SK-N-SH (cell line): Measurements from ENCODE around the gene PRKACB. TPM values are rescaled to one million over a fixed set of nuclear protein-coding genes. Genes with fewer than 3 reads are reported as not detected.

Source experiments
- CTCF ChIA-PET: fragments of 300-600, 350-600 bp; formaldehyde crosslinking; extraction: SDS; loops from one replicate; lab custom pipeline; 2021; lab: Yijun Ruan, JAX
- POLR2A ChIA-PET: fragments of 350-600 bp; sonication (Branson Sonifier 250); formaldehyde crosslinking; extraction: SDS; loops from one replicate; lab custom pipeline; 2020; ENCODE audit warnings: antibody characterized with exemption, inconsistent platforms; lab: Yijun Ruan, JAX
- DNase-seq: peaks from one replicate; pipeline ENCODE4 v3.0.0; 2012
- H2AFZ ChIP-seq: fragments of 200-600 bp; sonication (generic); 2 replicates; pipeline ENCODE4 v1.8.1; 2016; ENCODE audit warnings: antibody characterized with exemption, mild to moderate bottlenecking, low read depth
- H3F3A ChIP-seq: fragments of 200-600 bp; sonication (generic); replicated peaks from 2 replicates; pipeline ENCODE3; 2016; ENCODE audit warnings: antibody characterized with exemption, mild to moderate bottlenecking; ENCODE audit not compliant: insufficient read depth
- H3K27ac ChIP-seq, 2 experiments: fragments of 200-500 bp in 1 of 2; fragments of 200-600 bp in 1 of 2; sonication (Bioruptor generic) in 1 of 2; sonication (generic), shearing (Covaris generic) in 1 of 2; 2 replicates each; pipeline versions ENCODE4 v1.5.1 to v1.6.1; 2014 to 2016; ENCODE audit warnings: low read depth in 2 of 2, inconsistent platforms in 1 of 2, low read length in 1 of 2, mild to moderate bottlenecking in 1 of 2, mixed read lengths in 1 of 2
- H3K27me3 ChIP-seq: fragments of 200-600 bp; sonication (generic), shearing (Covaris generic); 2 replicates; pipeline ENCODE4 v1.6.1; 2016; ENCODE audit warnings: mixed run types; ENCODE audit not compliant: insufficient read depth
- H3K36me3 ChIP-seq, 2 experiments: fragments of 200-500 bp in 1 of 2; fragments of 200-600 bp in 1 of 2; sonication (Bioruptor generic) in 1 of 2; sonication (generic) in 1 of 2; replicated peaks in 1 of 2; 2 replicates each; pipeline versions ENCODE3 to v1.5.1; 2014 to 2016; ENCODE audit warnings: low read length in 1 of 2, mild to moderate bottlenecking in 1 of 2; ENCODE audit not compliant: insufficient read depth in 2 of 2, control insufficient read depth in 1 of 2
- H3K4me1 ChIP-seq, 2 experiments: fragments of 200-500 bp in 1 of 2; fragments of 200-600 bp in 1 of 2; sonication (Bioruptor generic) in 1 of 2; sonication (generic), shearing (Covaris generic) in 1 of 2; 2 replicates each; pipeline versions ENCODE4 v1.5.1 to v1.6.1; 2014 to 2016; ENCODE audit warnings: low read depth in 1 of 2, low read length in 1 of 2, mixed run types in 1 of 2; ENCODE audit not compliant: insufficient read depth in 2 of 2, control insufficient read depth in 1 of 2
- H3K4me2 ChIP-seq: fragments of 200-600 bp; sonication (generic), shearing (Covaris generic); 2 replicates; pipeline ENCODE4 v1.6.1; 2017; ENCODE audit warnings: mixed run types
- H3K4me3 ChIP-seq, 2 experiments: fragments of 200-500 bp in 1 of 2; fragments of 200-600 bp in 1 of 2; sonication (Bioruptor generic) in 1 of 2; sonication (generic), shearing (Covaris generic) in 1 of 2; 2 replicates each; pipeline versions ENCODE4 v1.5.1 to v1.8.1; 2014 to 2016; ENCODE audit warnings: low read depth in 2 of 2, inconsistent platforms in 1 of 2, low read length in 1 of 2, mild to moderate bottlenecking in 1 of 2, mixed read lengths in 1 of 2, moderate library complexity in 1 of 2
- H3K79me2 ChIP-seq: fragments of 200-600 bp; sonication (generic); 2 replicates; pipeline ENCODE4 v1.8.1; 2017; ENCODE audit warnings: mild to moderate bottlenecking; ENCODE audit not compliant: insufficient read depth
- H3K9ac ChIP-seq: fragments of 200-600 bp; sonication (generic); 2 replicates; pipeline ENCODE4 v1.6.1; 2017; ENCODE audit warnings: mixed run types
- H3K9me2 ChIP-seq: fragments of 200-600 bp; sonication (generic); 2 replicates; pipeline ENCODE4 v1.6.1; 2017; ENCODE audit warnings: mixed run types
- H3K9me3 ChIP-seq: fragments of 200-600 bp; sonication (generic); 2 replicates; pipeline ENCODE4 v1.6.1; 2017; ENCODE audit warnings: mixed run types, mild to moderate bottlenecking, moderate library complexity
- H4K20me1 ChIP-seq: fragments of 200-600 bp; sonication (generic); 2 replicates; pipeline ENCODE4 v1.6.1; 2017; ENCODE audit warnings: mild to moderate bottlenecking, mixed run types; ENCODE audit not compliant: insufficient read depth
- CHD2 ChIP-seq: fragments of 150-350 bp; IDR thresholded peaks from 2 replicates; pipeline ENCODE4 v1.6.1; 2018; ENCODE audit warnings: low read length; ENCODE audit not compliant: partially characterized antibody
- ELF1 ChIP-seq: IDR thresholded peaks from 2 replicates; pipeline ENCODE4 v1.4.0; 2012
- EP300 ChIP-seq, 2 experiments: IDR thresholded peaks; 2 replicates each; pipeline versions ENCODE4 v1.4.0 to v1.6.1; 2012; ENCODE audit warnings: borderline replicate concordance in 1 of 2, low read depth in 1 of 2, low read length in 1 of 2
- FOXM1 ChIP-seq: IDR thresholded peaks from 2 replicates; pipeline ENCODE4 v1.4.0; 2012; ENCODE audit warnings: low read depth, mild to moderate bottlenecking
- GATA2 ChIP-seq: sonication (generic); formaldehyde crosslinking; IDR thresholded peaks from 2 replicates; pipeline ENCODE4 v1.5.0; 2020; ENCODE audit warnings: mild to moderate bottlenecking, missing genetic modification reagents
- JUND ChIP-seq: IDR thresholded peaks from 2 replicates; pipeline ENCODE4 v1.4.0; 2012
- MEF2A ChIP-seq: IDR thresholded peaks from 2 replicates; pipeline ENCODE4 v1.4.0; 2012; ENCODE audit warnings: low read depth, borderline replicate concordance
- MXI1 ChIP-seq: IDR thresholded peaks from 2 replicates; pipeline ENCODE4 v1.6.1; 2012; ENCODE audit warnings: mild to moderate bottlenecking, low read depth, low read length, improper control_type of control experiment
- RAD21 ChIP-seq: IDR thresholded peaks from 2 replicates; pipeline ENCODE4 v1.6.1; 2012; ENCODE audit warnings: mild to moderate bottlenecking, low read length
- RXRA ChIP-seq: IDR thresholded peaks from 2 replicates; pipeline ENCODE4 v1.4.0; 2012; ENCODE audit warnings: low read depth, mild to moderate bottlenecking, borderline replicate concordance
- SIN3A ChIP-seq: IDR thresholded peaks from 2 replicates; pipeline ENCODE4 v1.6.1; 2012; ENCODE audit warnings: low read depth, mild to moderate bottlenecking, low read length, moderate library complexity, borderline replicate concordance
- WGBS: methylation state at CpG from one replicate; pipeline ENCODE4 v1.1.6; 2017; ENCODE audit warnings: low lambda C conversion rate; 5-methylcytosine and 5-hydroxymethylcytosine counted together
- polyA plus RNA-seq, 3 experiments: library from polyadenylated mRNA; depleted of rRNA; stranded (reverse); fragments of >200 nt; gene quantifications; 2 replicates each; pipeline ENCODE4 v1.2.3, GENCODE V29; 2012
- TF ChIP-seq, protein P1 (sequence below): IDR thresholded peaks from 2 replicates; pipeline ENCODE4 v1.4.0; 2012; ENCODE audit warnings: low read depth, borderline replicate concordance
- TF ChIP-seq, protein P2 (sequence below): fragments of 150-350 bp; IDR thresholded peaks from 2 replicates; pipeline ENCODE4 v1.6.1; 2017; ENCODE audit warnings: antibody characterized with exemption, low read length, low read depth, borderline replicate concordance
- TF ChIP-seq, protein P3 (sequence below): IDR thresholded peaks from 2 replicates; pipeline ENCODE4 v1.6.1; 2012; ENCODE audit warnings: mild to moderate bottlenecking, low read depth, low read length, moderate library complexity
- TF ChIP-seq, protein P4 (sequence below): fragments of 200-600 bp; sonication (generic); IDR thresholded peaks from 2 replicates; pipeline ENCODE4 v1.6.1; 2017; ENCODE audit warnings: antibody characterized with exemption, mild to moderate bottlenecking, moderate library complexity
- TF ChIP-seq, protein P5 (sequence below): fragments of 150-350 bp; IDR thresholded peaks from 2 replicates; pipeline ENCODE4 v1.6.1; 2016; ENCODE audit warnings: mild to moderate bottlenecking, low read depth, low read length
- TF ChIP-seq, protein P6 (sequence below): IDR thresholded peaks from 2 replicates; pipeline ENCODE4; 2012
- TF ChIP-seq, protein P7 (sequence below): IDR thresholded peaks from 2 replicates; pipeline ENCODE4 v1.4.0; 2012; ENCODE audit warnings: low read depth, borderline replicate concordance

The PRKACB gene
- polyA plus RNA-seq, 1 of the 3 experiments (the other 2 are of a cell fraction), result 7.5 TPM

DNA sequence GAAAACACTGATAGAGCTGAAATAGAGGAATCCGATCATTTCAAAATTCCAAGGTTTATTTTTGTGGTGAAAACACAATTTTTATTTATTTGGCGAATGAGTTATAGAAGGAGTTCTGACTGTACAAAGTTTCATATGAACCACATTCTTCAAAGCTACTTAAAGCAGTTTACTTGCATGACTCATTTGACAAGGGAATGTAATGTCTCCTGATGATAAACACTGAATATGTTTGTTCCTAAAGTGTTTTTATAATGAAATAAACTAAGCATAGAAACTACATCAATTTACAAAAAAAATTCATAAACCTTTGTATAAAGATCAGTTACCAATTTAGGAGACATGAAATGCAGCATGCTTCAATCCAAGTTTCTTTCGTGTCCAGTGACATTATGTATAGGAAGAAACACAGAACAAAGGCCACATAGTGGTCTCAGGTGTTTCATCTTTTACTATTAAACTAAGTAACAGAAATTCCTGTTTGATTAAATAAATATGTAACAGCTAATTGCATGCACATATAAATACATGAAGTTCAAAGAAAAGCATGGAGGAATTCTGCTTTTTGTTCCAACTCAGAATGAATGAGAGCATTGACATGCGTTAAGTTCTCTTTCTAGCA is 2.5 kb downstream of the PRKACB start (continued):
- TF ChIP-seq, protein P1, sequence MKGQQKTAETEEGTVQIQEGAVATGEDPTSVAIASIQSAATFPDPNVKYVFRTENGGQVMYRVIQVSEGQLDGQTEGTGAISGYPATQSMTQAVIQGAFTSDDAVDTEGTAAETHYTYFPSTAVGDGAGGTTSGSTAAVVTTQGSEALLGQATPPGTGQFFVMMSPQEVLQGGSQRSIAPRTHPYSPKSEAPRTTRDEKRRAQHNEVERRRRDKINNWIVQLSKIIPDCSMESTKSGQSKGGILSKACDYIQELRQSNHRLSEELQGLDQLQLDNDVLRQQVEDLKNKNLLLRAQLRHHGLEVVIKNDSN, result no peak
- no peak for TF ChIP-seq RAD21
- no peak for TF ChIP-seq EP300 (IDR thresholded peaks at IDR 0.05; ENCODE audit: borderline replicate concordance in 1 of 2, low read depth in 1 of 2, low read length in 1 of 2)
- TF ChIP-seq MXI1, result no peak
- TF ChIP-seq, protein P2, sequence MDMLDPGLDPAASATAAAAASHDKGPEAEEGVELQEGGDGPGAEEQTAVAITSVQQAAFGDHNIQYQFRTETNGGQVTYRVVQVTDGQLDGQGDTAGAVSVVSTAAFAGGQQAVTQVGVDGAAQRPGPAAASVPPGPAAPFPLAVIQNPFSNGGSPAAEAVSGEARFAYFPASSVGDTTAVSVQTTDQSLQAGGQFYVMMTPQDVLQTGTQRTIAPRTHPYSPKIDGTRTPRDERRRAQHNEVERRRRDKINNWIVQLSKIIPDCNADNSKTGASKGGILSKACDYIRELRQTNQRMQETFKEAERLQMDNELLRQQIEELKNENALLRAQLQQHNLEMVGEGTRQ, result no peak

DNA sequence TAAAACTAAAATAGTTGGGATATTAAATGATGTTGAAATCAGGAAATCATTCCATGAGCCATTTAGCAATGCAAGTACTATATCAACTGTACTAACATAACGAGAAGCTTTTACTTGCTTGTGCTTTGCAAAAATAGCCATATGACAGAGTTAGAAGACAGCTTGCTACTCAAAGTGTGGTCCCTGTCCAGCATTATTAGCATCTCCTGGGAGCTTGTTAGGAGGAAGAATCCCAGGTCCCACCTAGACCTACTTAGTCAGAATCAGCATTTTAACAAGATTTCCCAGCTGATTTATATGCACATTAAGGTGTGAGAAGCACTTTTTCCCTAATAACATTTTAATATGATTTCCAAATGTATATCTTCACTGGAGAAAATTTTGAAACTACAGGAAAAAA is 4.7 kb downstream of the PRKACB start:
- H3F3A ChIP-seq, result no peaks in the 10 kb centered on the region
- POLR2A ChIA-PET, result no interaction called here
- no peak for TF ChIP-seq SIN3A
- TF ChIP-seq, protein P3, sequence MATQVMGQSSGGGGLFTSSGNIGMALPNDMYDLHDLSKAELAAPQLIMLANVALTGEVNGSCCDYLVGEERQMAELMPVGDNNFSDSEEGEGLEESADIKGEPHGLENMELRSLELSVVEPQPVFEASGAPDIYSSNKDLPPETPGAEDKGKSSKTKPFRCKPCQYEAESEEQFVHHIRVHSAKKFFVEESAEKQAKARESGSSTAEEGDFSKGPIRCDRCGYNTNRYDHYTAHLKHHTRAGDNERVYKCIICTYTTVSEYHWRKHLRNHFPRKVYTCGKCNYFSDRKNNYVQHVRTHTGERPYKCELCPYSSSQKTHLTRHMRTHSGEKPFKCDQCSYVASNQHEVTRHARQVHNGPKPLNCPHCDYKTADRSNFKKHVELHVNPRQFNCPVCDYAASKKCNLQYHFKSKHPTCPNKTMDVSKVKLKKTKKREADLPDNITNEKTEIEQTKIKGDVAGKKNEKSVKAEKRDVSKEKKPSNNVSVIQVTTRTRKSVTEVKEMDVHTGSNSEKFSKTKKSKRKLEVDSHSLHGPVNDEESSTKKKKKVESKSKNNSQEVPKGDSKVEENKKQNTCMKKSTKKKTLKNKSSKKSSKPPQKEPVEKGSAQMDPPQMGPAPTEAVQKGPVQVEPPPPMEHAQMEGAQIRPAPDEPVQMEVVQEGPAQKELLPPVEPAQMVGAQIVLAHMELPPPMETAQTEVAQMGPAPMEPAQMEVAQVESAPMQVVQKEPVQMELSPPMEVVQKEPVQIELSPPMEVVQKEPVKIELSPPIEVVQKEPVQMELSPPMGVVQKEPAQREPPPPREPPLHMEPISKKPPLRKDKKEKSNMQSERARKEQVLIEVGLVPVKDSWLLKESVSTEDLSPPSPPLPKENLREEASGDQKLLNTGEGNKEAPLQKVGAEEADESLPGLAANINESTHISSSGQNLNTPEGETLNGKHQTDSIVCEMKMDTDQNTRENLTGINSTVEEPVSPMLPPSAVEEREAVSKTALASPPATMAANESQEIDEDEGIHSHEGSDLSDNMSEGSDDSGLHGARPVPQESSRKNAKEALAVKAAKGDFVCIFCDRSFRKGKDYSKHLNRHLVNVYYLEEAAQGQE, result no peak
- no peak for TF ChIP-seq JUND
- TF ChIP-seq MEF2A, result no peak
- TF ChIP-seq CHD2, result no peak
- no peak for TF ChIP-seq RXRA
- TF ChIP-seq GATA2 (CRISPR knock-in tag), result no peak
- TF ChIP-seq, protein P4, sequence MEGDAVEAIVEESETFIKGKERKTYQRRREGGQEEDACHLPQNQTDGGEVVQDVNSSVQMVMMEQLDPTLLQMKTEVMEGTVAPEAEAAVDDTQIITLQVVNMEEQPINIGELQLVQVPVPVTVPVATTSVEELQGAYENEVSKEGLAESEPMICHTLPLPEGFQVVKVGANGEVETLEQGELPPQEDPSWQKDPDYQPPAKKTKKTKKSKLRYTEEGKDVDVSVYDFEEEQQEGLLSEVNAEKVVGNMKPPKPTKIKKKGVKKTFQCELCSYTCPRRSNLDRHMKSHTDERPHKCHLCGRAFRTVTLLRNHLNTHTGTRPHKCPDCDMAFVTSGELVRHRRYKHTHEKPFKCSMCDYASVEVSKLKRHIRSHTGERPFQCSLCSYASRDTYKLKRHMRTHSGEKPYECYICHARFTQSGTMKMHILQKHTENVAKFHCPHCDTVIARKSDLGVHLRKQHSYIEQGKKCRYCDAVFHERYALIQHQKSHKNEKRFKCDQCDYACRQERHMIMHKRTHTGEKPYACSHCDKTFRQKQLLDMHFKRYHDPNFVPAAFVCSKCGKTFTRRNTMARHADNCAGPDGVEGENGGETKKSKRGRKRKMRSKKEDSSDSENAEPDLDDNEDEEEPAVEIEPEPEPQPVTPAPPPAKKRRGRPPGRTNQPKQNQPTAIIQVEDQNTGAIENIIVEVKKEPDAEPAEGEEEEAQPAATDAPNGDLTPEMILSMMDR, result no peak
- TF ChIP-seq, protein P5, sequence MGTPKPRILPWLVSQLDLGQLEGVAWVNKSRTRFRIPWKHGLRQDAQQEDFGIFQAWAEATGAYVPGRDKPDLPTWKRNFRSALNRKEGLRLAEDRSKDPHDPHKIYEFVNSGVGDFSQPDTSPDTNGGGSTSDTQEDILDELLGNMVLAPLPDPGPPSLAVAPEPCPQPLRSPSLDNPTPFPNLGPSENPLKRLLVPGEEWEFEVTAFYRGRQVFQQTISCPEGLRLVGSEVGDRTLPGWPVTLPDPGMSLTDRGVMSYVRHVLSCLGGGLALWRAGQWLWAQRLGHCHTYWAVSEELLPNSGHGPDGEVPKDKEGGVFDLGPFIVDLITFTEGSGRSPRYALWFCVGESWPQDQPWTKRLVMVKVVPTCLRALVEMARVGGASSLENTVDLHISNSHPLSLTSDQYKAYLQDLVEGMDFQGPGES, result no peak
- no peak for TF ChIP-seq FOXM1
- TF ChIP-seq, protein P6, sequence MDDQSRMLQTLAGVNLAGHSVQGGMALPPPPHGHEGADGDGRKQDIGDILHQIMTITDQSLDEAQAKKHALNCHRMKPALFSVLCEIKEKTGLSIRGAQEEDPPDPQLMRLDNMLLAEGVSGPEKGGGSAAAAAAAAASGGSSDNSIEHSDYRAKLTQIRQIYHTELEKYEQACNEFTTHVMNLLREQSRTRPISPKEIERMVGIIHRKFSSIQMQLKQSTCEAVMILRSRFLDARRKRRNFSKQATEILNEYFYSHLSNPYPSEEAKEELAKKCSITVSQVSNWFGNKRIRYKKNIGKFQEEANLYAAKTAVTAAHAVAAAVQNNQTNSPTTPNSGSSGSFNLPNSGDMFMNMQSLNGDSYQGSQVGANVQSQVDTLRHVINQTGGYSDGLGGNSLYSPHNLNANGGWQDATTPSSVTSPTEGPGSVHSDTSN, result no peak
- TF ChIP-seq ELF1, result no peak
- TF ChIP-seq RAD21, result no peak
- TF ChIP-seq, protein P7, sequence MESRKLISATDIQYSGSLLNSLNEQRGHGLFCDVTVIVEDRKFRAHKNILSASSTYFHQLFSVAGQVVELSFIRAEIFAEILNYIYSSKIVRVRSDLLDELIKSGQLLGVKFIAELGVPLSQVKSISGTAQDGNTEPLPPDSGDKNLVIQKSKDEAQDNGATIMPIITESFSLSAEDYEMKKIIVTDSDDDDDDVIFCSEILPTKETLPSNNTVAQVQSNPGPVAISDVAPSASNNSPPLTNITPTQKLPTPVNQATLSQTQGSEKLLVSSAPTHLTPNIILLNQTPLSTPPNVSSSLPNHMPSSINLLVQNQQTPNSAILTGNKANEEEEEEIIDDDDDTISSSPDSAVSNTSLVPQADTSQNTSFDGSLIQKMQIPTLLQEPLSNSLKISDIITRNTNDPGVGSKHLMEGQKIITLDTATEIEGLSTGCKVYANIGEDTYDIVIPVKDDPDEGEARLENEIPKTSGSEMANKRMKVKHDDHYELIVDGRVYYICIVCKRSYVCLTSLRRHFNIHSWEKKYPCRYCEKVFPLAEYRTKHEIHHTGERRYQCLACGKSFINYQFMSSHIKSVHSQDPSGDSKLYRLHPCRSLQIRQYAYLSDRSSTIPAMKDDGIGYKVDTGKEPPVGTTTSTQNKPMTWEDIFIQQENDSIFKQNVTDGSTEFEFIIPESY, result no peak
- TF ChIP-seq EP300 (IDR thresholded peaks at IDR 0.05; ENCODE audit: borderline replicate concordance in 1 of 2, low read depth in 1 of 2, low read length in 1 of 2), result no peak
- H3K9me3 ChIP-seq, result no peaks in the 10 kb centered on the region
- H2AFZ ChIP-seq, result no peak overlapping the region
- no peaks in the 10 kb centered on the region for H4K20me1 ChIP-seq
- CTCF ChIA-PET, result interaction anchor here (0.8 to 2.0 kb wide), 5 partner anchors 8 to 294 kb away, joined by 3 to 6 read pairs (median 4); no protein-coding TSS in a partner anchor
- no peaks in the 10 kb centered on the region for H3K9me2 ChIP-seq
- H3K9ac ChIP-seq, result no peak overlapping the region
- no peaks in the 10 kb centered on the region for H3K79me2 ChIP-seq
- no peaks in the 10 kb centered on the region for H3K36me3 ChIP-seq
- 88% methylated on average over 1 of the region's 1 CpG for WGBS
- H3K4me2 ChIP-seq, result no peak overlapping the region
- no peak overlapping the region for H3K4me3 ChIP-seq
- no peak overlapping the region for H3K27ac ChIP-seq
- H3K4me1 ChIP-seq, result peaks cover 0 to 13% of the 10 kb centered on the region in 2 experiments; a peak in 2 of 4 replicates
- no peak for DNase-seq
- H3K27me3 ChIP-seq, result no peaks in the 10 kb centered on the region
